GM06990 (cell line): ENCODE measurements around the gene HLA-B.
A peak's percentile ranks its signal among the peaks of the same experiment; 100 is the strongest.

Experiments used
- DNase-seq: peaks from one replicate; pipeline ENCODE4 v3.0.0-alpha.2; 2011; ENCODE audit not compliant: insufficient read length; ENCODE audit errors: extremely low read depth
- H3K27me3 ChIP-seq: replicated peaks from 2 replicates; pipeline ENCODE4 v1.6.0; 2011; ENCODE audit warnings: low read length; ENCODE audit not compliant: control insufficient read depth, insufficient read depth
- H3K36me3 ChIP-seq: 2 replicates; pipeline ENCODE4 v1.5.1; 2011; ENCODE audit warnings: low read length; ENCODE audit not compliant: control insufficient read depth, insufficient read depth
- H3K4me3 ChIP-seq: replicated peaks from 2 replicates; pipeline ENCODE4 v1.5.1; 2011; ENCODE audit warnings: low read depth, mild to moderate bottlenecking, control low read depth, low read length
- TF ChIP-seq, protein P1 (sequence below): IDR thresholded peaks from 2 replicates; pipeline ENCODE4 v1.5.1; 2011; ENCODE audit warnings: low read length, control low read depth, mild to moderate bottlenecking, inconsistent platforms; ENCODE audit not compliant: insufficient read depth, poor library complexity, severe bottlenecking

Gene HLA-B

DNA sequence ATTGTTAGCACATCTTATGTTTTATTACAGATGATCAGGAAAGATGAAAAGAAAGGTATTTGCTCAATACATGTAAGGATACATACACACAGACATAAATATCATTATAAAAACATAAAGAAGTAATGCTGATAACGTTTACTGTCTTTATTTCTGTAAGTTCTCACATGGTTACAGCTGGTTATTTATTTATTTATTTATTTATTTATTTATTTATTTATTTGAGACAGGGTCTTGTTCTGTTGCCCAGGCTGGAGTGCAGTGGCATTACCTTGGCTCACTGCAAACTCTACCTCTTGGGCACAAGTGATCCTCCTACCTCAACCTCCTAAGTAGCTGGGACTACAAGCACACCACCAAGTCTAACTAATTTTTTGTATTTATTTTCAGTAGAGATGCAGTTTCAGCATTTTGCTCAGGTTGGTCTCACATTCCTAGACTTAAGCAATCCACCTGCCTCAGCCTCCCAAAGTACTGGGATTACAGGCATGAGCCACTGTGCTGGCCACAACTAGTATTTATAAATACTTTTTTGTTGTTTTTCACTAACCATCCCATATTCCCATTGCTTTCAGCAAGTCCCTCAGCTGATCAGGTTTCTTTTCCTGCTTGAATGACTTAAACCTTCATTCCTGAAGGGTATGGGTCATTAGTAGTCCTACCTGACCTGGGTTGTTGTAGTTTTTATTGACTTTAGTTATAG, 35.8 kb downstream of the HLA-B start:
- TF ChIP-seq, protein P1, sequence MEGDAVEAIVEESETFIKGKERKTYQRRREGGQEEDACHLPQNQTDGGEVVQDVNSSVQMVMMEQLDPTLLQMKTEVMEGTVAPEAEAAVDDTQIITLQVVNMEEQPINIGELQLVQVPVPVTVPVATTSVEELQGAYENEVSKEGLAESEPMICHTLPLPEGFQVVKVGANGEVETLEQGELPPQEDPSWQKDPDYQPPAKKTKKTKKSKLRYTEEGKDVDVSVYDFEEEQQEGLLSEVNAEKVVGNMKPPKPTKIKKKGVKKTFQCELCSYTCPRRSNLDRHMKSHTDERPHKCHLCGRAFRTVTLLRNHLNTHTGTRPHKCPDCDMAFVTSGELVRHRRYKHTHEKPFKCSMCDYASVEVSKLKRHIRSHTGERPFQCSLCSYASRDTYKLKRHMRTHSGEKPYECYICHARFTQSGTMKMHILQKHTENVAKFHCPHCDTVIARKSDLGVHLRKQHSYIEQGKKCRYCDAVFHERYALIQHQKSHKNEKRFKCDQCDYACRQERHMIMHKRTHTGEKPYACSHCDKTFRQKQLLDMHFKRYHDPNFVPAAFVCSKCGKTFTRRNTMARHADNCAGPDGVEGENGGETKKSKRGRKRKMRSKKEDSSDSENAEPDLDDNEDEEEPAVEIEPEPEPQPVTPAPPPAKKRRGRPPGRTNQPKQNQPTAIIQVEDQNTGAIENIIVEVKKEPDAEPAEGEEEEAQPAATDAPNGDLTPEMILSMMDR, result no peak
- H3K4me3 ChIP-seq, result no peak overlapping the region
- DNase-seq, result no peak
- H3K36me3 ChIP-seq, result no peaks in the 10 kb centered on the region
- H3K27me3 ChIP-seq, result no peaks in the 10 kb centered on the region; the same call in 1 of the 2 replicates

DNA sequence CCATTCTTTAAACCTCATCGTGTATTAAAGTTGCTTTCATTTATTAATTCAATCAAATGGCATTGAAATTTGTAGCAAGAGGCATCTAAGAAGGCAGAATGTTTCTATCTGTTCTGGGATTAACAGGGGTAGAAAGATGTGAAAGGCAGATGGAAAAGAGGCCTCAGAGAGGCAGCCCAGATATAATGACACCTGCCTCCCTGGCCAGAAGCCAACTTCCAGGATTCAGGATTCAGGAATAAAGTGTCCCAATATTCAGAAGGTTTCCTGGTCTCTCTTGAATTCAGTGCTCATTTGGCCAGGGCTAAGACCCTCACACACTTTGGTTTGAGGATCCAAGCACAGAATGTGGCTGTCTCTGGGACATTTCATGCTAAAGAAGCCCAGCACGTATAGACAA, 39.9 kb downstream of the HLA-B start:
- Histone ChIP-seq H3K4me3 (no peak overlapping the region), H3K27me3 (no peaks in the 10 kb centered on the region; the same call in 1 of the 2 replicates), H3K36me3 (no peaks in the 10 kb centered on the region)
- DNase-seq, result no peak
- TF ChIP-seq, protein P1, result no peak

DNA sequence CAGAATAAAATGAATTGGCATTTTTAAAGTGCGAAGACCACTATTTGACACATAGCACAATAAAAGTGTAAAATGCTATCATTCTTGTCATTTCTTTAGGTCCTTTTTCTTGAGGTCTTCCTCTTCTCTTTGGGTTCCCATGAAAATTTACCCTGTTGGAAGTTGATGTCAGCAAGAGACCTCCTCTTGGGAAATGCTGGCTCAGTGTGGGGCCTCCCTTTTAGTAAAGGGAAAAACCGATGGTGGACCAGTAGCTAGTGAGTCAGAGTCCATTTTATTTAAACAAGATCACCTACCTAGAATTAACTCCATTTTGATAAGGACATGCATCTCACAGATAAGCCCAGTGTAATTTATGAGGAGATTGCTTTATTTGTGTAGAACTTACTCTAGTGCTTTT, 47.3 kb downstream of the HLA-B start:
- Histone ChIP-seq H3K27me3 (no peaks in the 10 kb centered on the region), H3K4me3 (no peak overlapping the region), H3K36me3 (no peaks in the 10 kb centered on the region)
- no peak for DNase-seq
- TF ChIP-seq, protein P1, result no peak

GRCh38 chr6:31308845-31309175, 48.2 kb downstream of the HLA-B start:
- H3K27me3 ChIP-seq, result no peaks in the 10 kb centered on the region
- no peak for DNase-seq
- TF ChIP-seq, protein P1, result no peak
- no peaks in the 10 kb centered on the region for H3K36me3 ChIP-seq
- H3K4me3 ChIP-seq, result no peak overlapping the region

GRCh38 chr6:31308050-31308844, 48.7 kb downstream of the HLA-B start:
- DNase-seq, result peak; percentile 64
- Histone ChIP-seq H3K27me3 (no peaks in the 10 kb centered on the region), H3K4me3 (peak overlapping the region; percentile 48), H3K36me3 (no peaks in the 10 kb centered on the region)
- TF ChIP-seq, protein P1, result no peak

- H3K4me3 ChIP-seq, result no peak overlapping the region
- no peaks in the 10 kb centered on the region for H3K27me3 ChIP-seq
- TF ChIP-seq, protein P1, result no peak
- H3K36me3 ChIP-seq, result no peaks in the 10 kb centered on the region
- no peak for DNase-seq
Observed at GRCh38 chr6:31307669-31308049, 49.3 kb downstream of the HLA-B start.
